WTC11 (cell line): Measurements from ENCODE around the gene SLC7A6. TPM values are rescaled to one million over a fixed set of nuclear protein-coding genes. Genes with fewer than 3 reads are reported as not detected.

Experiments used
- ATAC-seq: fragments of 200-7000 bp; cut with Tn5 transposase; 2 replicates; pipeline ENCODE4 v1.10.0; 2021; ENCODE audit warnings: mild to moderate bottlenecking, moderate library complexity
- CTCF ChIA-PET: fragments of 300-600 bp; sonication (Branson Sonifier 250); formaldehyde crosslinking; loops from one replicate; lab custom pipeline; 2021; ENCODE audit warnings: antibody characterized with exemption; lab: Charles Lee
- POLR2A ChIA-PET: fragments of 350-600 bp; sonication (Branson Sonifier 250); formaldehyde crosslinking; loops from one replicate; lab custom pipeline; 2021; ENCODE audit warnings: antibody characterized with exemption; lab: Charles Lee
- DNase-seq: peaks from one replicate; pipeline ENCODE4 v3.0.0; 2021; ENCODE audit warnings: low spot score
- H3K27ac Mint-ChIP-seq: 2 replicates; pipeline ENCODE4 v1.8.0; 2021; ENCODE audit warnings: mixed read lengths
- H3K27me3 Mint-ChIP-seq: 2 replicates; pipeline ENCODE4 v1.8.0; 2021; ENCODE audit warnings: low read depth, mild to moderate bottlenecking, moderate library complexity, mixed read lengths
- H3K36me3 Mint-ChIP-seq: 2 replicates; pipeline ENCODE4 v1.8.0; 2021; ENCODE audit warnings: mixed read lengths
- H3K4me1 Mint-ChIP-seq: 2 replicates; pipeline ENCODE4 v1.8.0; 2022; ENCODE audit warnings: mixed read lengths
- H3K4me3 Mint-ChIP-seq: 2 replicates; pipeline ENCODE4 v1.8.0; 2021; ENCODE audit warnings: mild to moderate bottlenecking, moderate library complexity, mixed read lengths
- H3K9me3 Mint-ChIP-seq: 2 replicates; pipeline ENCODE4 v1.8.0; 2021; ENCODE audit warnings: mixed read lengths
- ATF1 ChIP-seq: sonication (generic); formaldehyde crosslinking; IDR thresholded peaks from 2 replicates; pipeline ENCODE4 v1.8.1; 2023; ENCODE audit warnings: mild to moderate bottlenecking, moderate library complexity, missing genetic modification reagents
- ATF2 ChIP-seq: sonication (generic); formaldehyde crosslinking; IDR thresholded peaks from 2 replicates; pipeline ENCODE4 v1.8.1; 2022; ENCODE audit warnings: low read depth, missing genetic modification reagents, borderline replicate concordance
- CREM ChIP-seq: sonication (generic); formaldehyde crosslinking; IDR thresholded peaks from 2 replicates; pipeline ENCODE4 v1.8.1; 2022; ENCODE audit warnings: mild to moderate bottlenecking, missing genetic modification reagents, moderate library complexity
- ERG ChIP-seq: fragments of 250-450 bp; sonication (Bioruptor Pico); IDR thresholded peaks from 2 replicates; pipeline ENCODE4 v1.8.0; 2021; ENCODE audit warnings: mild to moderate bottlenecking
- ETV6 ChIP-seq: sonication (generic); formaldehyde crosslinking; IDR thresholded peaks from 2 replicates; pipeline ENCODE4 v1.8.1; 2022; ENCODE audit warnings: mild to moderate bottlenecking, missing genetic modification reagents
- FOXK1 ChIP-seq: sonication (generic); formaldehyde crosslinking; IDR thresholded peaks from 2 replicates; pipeline ENCODE4 v1.8.0; 2022; ENCODE audit warnings: mild to moderate bottlenecking, moderate library complexity, missing genetic modification reagents
- HMGXB4 ChIP-seq: sonication (generic); formaldehyde crosslinking; IDR thresholded peaks from 2 replicates; pipeline ENCODE4 v1.8.1; 2023; ENCODE audit warnings: mild to moderate bottlenecking, moderate library complexity, missing genetic modification reagents
- IRF2 ChIP-seq: sonication (generic); formaldehyde crosslinking; IDR thresholded peaks from 2 replicates; pipeline ENCODE4 v1.8.0; 2022; ENCODE audit warnings: low read depth, missing genetic modification reagents, borderline replicate concordance
- JAZF1 ChIP-seq: fragments of 250-450 bp; sonication (Bioruptor Pico); IDR thresholded peaks from 2 replicates; pipeline ENCODE4 v1.9.0; 2021; ENCODE audit warnings: moderate library complexity, mild to moderate bottlenecking, inconsistent platforms
- MAX ChIP-seq: sonication (generic); formaldehyde crosslinking; IDR thresholded peaks from 2 replicates; pipeline ENCODE4 v1.8.0; 2022; ENCODE audit warnings: mild to moderate bottlenecking, missing genetic modification reagents
- MYBL2 ChIP-seq: sonication (generic); formaldehyde crosslinking; IDR thresholded peaks from 2 replicates; pipeline ENCODE4 v1.8.1; 2023; ENCODE audit warnings: mild to moderate bottlenecking, moderate library complexity, missing genetic modification reagents
- NFYB ChIP-seq: sonication (generic); formaldehyde crosslinking; conservative IDR thresholded peaks from 2 replicates; pipeline ENCODE4 v1.8.0; 2022; ENCODE audit warnings: low read depth, missing genetic modification reagents
- NR1H2 ChIP-seq: sonication (generic); formaldehyde crosslinking; IDR thresholded peaks from 2 replicates; pipeline ENCODE4 v1.9.0; 2021; ENCODE audit warnings: mild to moderate bottlenecking, moderate library complexity, missing genetic modification reagents
- SP1 ChIP-seq: sonication (generic); formaldehyde crosslinking; conservative IDR thresholded peaks from 2 replicates; pipeline ENCODE4 v1.8.1; 2022; ENCODE audit warnings: missing genetic modification reagents
- STAT6 ChIP-seq: sonication (generic); formaldehyde crosslinking; conservative IDR thresholded peaks from 2 replicates; pipeline ENCODE4 v1.8.1; 2023; ENCODE audit warnings: mild to moderate bottlenecking, low read depth, missing genetic modification reagents, moderate library complexity
- TCF7 ChIP-seq: sonication (generic); formaldehyde crosslinking; IDR thresholded peaks from 2 replicates; pipeline ENCODE4 v1.8.0; 2022; ENCODE audit warnings: mild to moderate bottlenecking, low read depth, missing genetic modification reagents, moderate library complexity
- TEAD1 ChIP-seq: sonication (generic); formaldehyde crosslinking; IDR thresholded peaks from 2 replicates; pipeline ENCODE4 v1.8.0; 2022; ENCODE audit warnings: mild to moderate bottlenecking, missing genetic modification reagents
- ZBTB21 ChIP-seq: sonication (generic); formaldehyde crosslinking; IDR thresholded peaks from 2 replicates; pipeline ENCODE4 v1.8.1; 2023; ENCODE audit warnings: mild to moderate bottlenecking, missing genetic modification reagents, borderline replicate concordance
- ZNF219 ChIP-seq: sonication (generic); formaldehyde crosslinking; IDR thresholded peaks from 2 replicates; pipeline ENCODE4 v1.8.0; 2023; ENCODE audit warnings: missing genetic modification reagents, mild to moderate bottlenecking, borderline replicate concordance
- ZNF232 ChIP-seq: sonication (generic); formaldehyde crosslinking; IDR thresholded peaks from 2 replicates; pipeline ENCODE4 v1.8.0; 2022; ENCODE audit warnings: mild to moderate bottlenecking, missing genetic modification reagents
- ZNF416 ChIP-seq: fragments of 250-450 bp; sonication (Bioruptor Pico); IDR thresholded peaks from 2 replicates; pipeline ENCODE4 v1.9.0; 2021; ENCODE audit warnings: mild to moderate bottlenecking, inconsistent platforms
- ZNF512 ChIP-seq: sonication (generic); formaldehyde crosslinking; IDR thresholded peaks from 2 replicates; pipeline ENCODE4 v1.8.1; 2022; ENCODE audit warnings: missing genetic modification reagents, borderline replicate concordance
- ZNF671 ChIP-seq: fragments of 250-450 bp; sonication (Bioruptor Pico); IDR thresholded peaks from 2 replicates; pipeline ENCODE4 v1.8.0; 2021; ENCODE audit warnings: mild to moderate bottlenecking
- total RNA-seq: library from RNA; stranded (reverse); gene quantifications from 3 replicates; pipeline ENCODE4 v1.2.3, GENCODE V29; 2021

Gene SLC7A6
- total RNA-seq, 1 experiment from 2014 or later: 27.4 TPM

GRCh38 chr16:68244903-68245853 lies 19.1 kb upstream of the SLC7A6 start, which contains the start of gene PLA2G15:
Gene PLA2G15 (plus strand): TSS chr16:68245373. CDS start chr16:68245427, 54 bp downstream.
- Mint-ChIP-seq H3K4me1 (peaks cover 5% of the 10 kb centered on the region), H3K9me3 (no peaks in the 10 kb centered on the region), H3K36me3 (no peaks in the 10 kb centered on the region), H3K4me3 (peak within 1 kb of the TSS; percentile 97), H3K27me3 (peaks cover 37% of the 10 kb centered on the region), H3K27ac (peak within 1 kb of the TSS; percentile 56; the same call in 1 of the 2 replicates)
- DNase-seq: peak; percentile 98
- POLR2A ChIA-PET: interaction anchor here (0.9 kb wide), 1 partner anchor 160 kb away, joined by 3 read pairs; the partner anchor contains the start of gene NFATC3
- peak; percentile 96 for ATAC-seq
- CTCF ChIA-PET: interaction anchor here (0.7 to 2.8 kb wide), 6 partner anchors 12 to 151 kb away, joined by 4 to 28 read pairs (median 6); partner anchors contain the start of gene SLC7A6
- no peak for TF ChIP-seq TCF7
- peak; percentile 87 for TF ChIP-seq NFYB (CRISPR knock-in tag)
- no peak for TF ChIP-seq ZNF512 (CRISPR knock-in tag)
- 0 out of 2 replicates have a peak, but pooled peaks have one; percentile 27 for TF ChIP-seq MAX (CRISPR knock-in tag)
- no peak for TF ChIP-seq STAT6 (CRISPR knock-in tag)
- 0 out of 2 replicates have a peak, but pooled peaks have one; percentile 3 for TF ChIP-seq ZBTB21 (CRISPR knock-in tag)
- TF ChIP-seq HMGXB4: peak; percentile 75; the same call in 1 of the 2 replicates
- no peak for TF ChIP-seq ZNF219 (CRISPR knock-in tag)
- TF ChIP-seq SP1: peak; percentile 99
- no peak for TF ChIP-seq TEAD1 (CRISPR knock-in tag)
- TF ChIP-seq ZNF416 (CRISPR knock-in tag): 0 out of 2 replicates have a peak, but pooled peaks have one; percentile 21
- TF ChIP-seq CREM: 0 out of 2 replicates have a peak, but pooled peaks have one; percentile 49
- no peak; the same call in none of the 2 replicates for TF ChIP-seq ETV6 (CRISPR knock-in tag)
- no peak for TF ChIP-seq JAZF1 (CRISPR knock-in tag)
- TF ChIP-seq ZNF671 (CRISPR knock-in tag): no peak
- TF ChIP-seq ATF1 (CRISPR knock-in tag): no peak
- no peak for TF ChIP-seq ATF2
- TF ChIP-seq ZNF232 (CRISPR knock-in tag): no peak
- TF ChIP-seq MYBL2: peak; percentile 68; the same call in 1 of the 2 replicates
- no peak for TF ChIP-seq NR1H2 (CRISPR knock-in tag)
- TF ChIP-seq ERG: no peak
- TF ChIP-seq IRF2 (CRISPR knock-in tag): no peak
- peak; percentile 55; the same call in 1 of the 2 replicates for TF ChIP-seq FOXK1
